BJ (cell line): ENCODE measurements around the gene SNIP1. TPM values are rescaled to one million over a fixed set of nuclear protein-coding genes. Genes with fewer than 3 reads are reported as not detected.
A peak's percentile ranks its signal among the peaks of the same experiment; 100 is the strongest.
"Not testable (repeated sequence)": the region's sequence is repeated elsewhere in the genome, so short reads cannot be mapped to it uniquely, and the experiment has no call there.

Experiments
- CTCF ChIA-PET: fragments of 350-600 bp; formaldehyde crosslinking; extraction: SDS; loops from one replicate; lab custom pipeline; 2021; ENCODE audit warnings: antibody characterized with exemption, inconsistent platforms; lab: Yijun Ruan, JAX
- POLR2A ChIA-PET: fragments of 300-600 bp; sonication (Branson Sonifier 250); formaldehyde crosslinking; extraction: SDS; loops from one replicate; lab custom pipeline; 2021; ENCODE audit warnings: antibody characterized with exemption; lab: Charles Lee
- DNase-seq: peaks from one replicate; pipeline ENCODE4 v3.0.0-alpha.2; 2011; ENCODE audit warnings: low read depth
- H3K27me3 ChIP-seq: 2 replicates; pipeline ENCODE4 v1.6.0; 2011; ENCODE audit warnings: low read length; ENCODE audit not compliant: control insufficient read depth, insufficient read depth
- H3K36me3 ChIP-seq: 2 replicates; pipeline ENCODE4 v1.5.1; 2011; ENCODE audit warnings: low read length; ENCODE audit not compliant: control insufficient read depth, insufficient read depth
- H3K4me3 ChIP-seq: 2 replicates; pipeline ENCODE4 v1.5.1; 2011; ENCODE audit warnings: low read depth, mild to moderate bottlenecking, control low read depth, low read length
- CTCF ChIP-seq: IDR thresholded peaks from 2 replicates; pipeline ENCODE4 v1.5.1; 2011; ENCODE audit warnings: low read depth, mild to moderate bottlenecking, control low read depth, inconsistent platforms, low read length, moderate library complexity; ENCODE audit not compliant: insufficient read depth
- polyA plus RNA-seq: library from polyadenylated mRNA; depleted of rRNA; stranded (reverse); fragments of >200 nt; gene quantifications from 2 replicates; pipeline ENCODE4 v1.2.3, GENCODE V29; 2011

SNIP1 gene
- polyA plus RNA-seq, 1 experiment: 5.8 TPM

- H3K4me3 ChIP-seq: no peak overlapping the region
- H3K27me3 ChIP-seq: no peaks in the 10 kb centered on the region
- no peak for DNase-seq
- CTCF ChIA-PET: no interaction called here
- TF ChIP-seq CTCF: no peak
- peaks cover 17% of the 10 kb centered on the region for H3K36me3 ChIP-seq
- POLR2A ChIA-PET: no interaction called here
These were observed 8.9 kb upstream of the SNIP1 start for GRCh38 chr1:37562984-37563383.

DNA sequence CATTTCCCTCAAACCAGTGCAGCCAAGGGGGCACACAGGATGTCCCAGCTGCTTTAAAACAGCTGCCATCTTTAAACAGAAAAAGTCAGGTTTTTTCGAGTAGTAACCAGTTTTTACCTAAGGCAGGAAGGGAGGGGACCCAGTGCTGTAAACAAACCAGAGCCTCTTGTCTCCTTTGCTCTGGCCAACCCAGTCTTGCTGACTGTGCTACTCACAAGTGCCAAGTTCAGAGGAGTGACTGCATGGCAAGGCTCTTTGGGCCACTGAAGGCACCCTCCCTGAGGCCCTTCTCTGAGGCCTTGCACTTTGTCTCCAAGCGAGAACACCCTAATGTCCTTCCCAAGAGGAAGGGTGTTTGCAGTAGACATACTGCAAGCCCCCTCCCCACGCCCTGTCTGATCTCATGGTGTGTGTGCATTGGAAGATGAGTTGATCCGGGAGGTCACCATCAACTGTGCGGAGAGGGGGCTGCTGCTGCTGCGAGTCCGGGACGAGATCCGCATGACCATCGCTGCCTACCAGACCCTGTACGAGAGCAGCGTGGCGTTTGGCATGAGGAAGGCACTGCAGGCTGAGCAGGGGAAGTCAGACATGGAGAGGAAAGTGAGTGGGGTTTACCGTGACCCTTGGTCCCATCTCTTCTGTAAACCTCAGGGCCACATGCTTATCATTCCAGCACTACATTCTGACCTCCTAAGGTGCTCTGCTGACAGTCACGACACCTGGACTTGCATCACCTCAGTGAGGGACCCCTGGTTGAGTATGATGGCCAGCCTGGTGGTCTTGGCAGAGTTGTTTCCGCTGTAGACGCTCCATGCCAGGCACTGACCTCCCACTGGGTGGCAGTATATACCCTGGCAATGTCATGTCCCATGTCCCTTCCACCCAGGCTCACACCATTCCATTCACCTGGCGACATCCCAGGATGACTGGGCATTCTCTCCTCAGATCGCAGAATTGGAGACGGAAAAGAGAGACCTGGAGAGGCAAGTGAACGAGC, 7.3 kb upstream of the SNIP1 start:
- no peak overlapping the region for H3K4me3 ChIP-seq
- H3K27me3 ChIP-seq: no peaks in the 10 kb centered on the region
- H3K36me3 ChIP-seq: peaks cover 8% of the 10 kb centered on the region
- TF ChIP-seq CTCF: peak; percentile 63
- POLR2A ChIA-PET: no interaction called here
- no peak for DNase-seq
- CTCF ChIA-PET: interaction anchor here (1.3 kb wide), 1 partner anchor 128 kb away, joined by 4 read pairs; no protein-coding TSS in a partner anchor

- POLR2A ChIA-PET: no interaction called here
- Histone ChIP-seq H3K36me3 (peaks cover 5% of the 10 kb centered on the region), H3K27me3 (no peaks in the 10 kb centered on the region), H3K4me3 (no peak overlapping the region)
- CTCF ChIA-PET: interaction anchor here (1.3 kb wide), 1 partner anchor 129 kb away, joined by 4 read pairs; no protein-coding TSS in a partner anchor
- no peak for TF ChIP-seq CTCF
- no peak for DNase-seq
These were observed 6.5 kb upstream of the SNIP1 start for GRCh38 chr1:37560401-37561132.

- H3K36me3 ChIP-seq, H3K4me3 ChIP-seq, H3K27me3 ChIP-seq, POLR2A ChIA-PET, DNase-seq: not testable (repeated sequence)
- CTCF ChIA-PET: interaction anchor here (1.3 kb wide), 1 partner anchor 129 kb away, joined by 4 read pairs; no protein-coding TSS in a partner anchor
These were observed 5.9 kb upstream of the SNIP1 start for GRCh38 chr1:37559957-37560379.

DNA sequence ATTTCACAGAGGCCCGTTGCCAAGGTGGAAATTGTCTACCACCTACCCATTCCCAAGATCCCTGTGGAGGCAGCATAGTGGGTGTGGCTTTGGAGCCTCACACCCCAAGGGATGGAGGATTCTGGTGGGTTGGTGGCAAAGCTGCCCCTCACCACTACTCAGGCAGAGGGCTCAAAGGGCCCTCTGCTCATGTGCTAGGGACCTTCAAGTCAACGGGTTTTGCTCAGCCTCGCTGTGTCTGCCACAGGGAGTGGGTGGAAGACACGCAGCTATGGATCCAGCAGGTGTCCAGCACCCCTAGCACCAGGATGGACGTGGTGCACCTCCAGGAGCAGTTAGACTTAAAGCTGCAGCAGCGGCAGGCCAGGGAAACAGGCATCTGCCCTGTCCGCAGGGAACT, 5.0 kb upstream of the SNIP1 start:
- TF ChIP-seq CTCF: no peak
- ChIA-PET CTCF (no interaction called here), POLR2A (no interaction called here)
- H3K4me3 ChIP-seq: no peak overlapping the region
- no peak for DNase-seq
- H3K27me3 ChIP-seq: no peaks in the 10 kb centered on the region
- peaks cover 2% of the 10 kb centered on the region for H3K36me3 ChIP-seq
